Esophagus muscularis mucosa (tissue), 4 donors: Measurements from ENCODE around the gene VWA5B1. TPM values are rescaled to one million over a fixed set of nuclear protein-coding genes. Genes with fewer than 3 reads are reported as not detected.

ENCODE experiments used
- DNase-seq: peaks from one replicate; pipeline ENCODE4 v3.0.0-alpha.2; 2017; ENCODE audit errors: extremely low spot score
- H3K27ac ChIP-seq, 4 donors: fragments of 200-600 bp; sonication (generic); replicated peaks in 1 of 4; 1 replicate in 3 of 4; 2 replicates in 1 of 4; pipeline ENCODE4 v1.5.1; 2016 to 2019; ENCODE audit warnings: mild to moderate bottlenecking in 1 of 4
- H3K27me3 ChIP-seq, 4 donors: fragments of 200-600 bp; sonication (generic); one replicate each; pipeline versions ENCODE4 v1.5.1 to v1.6.0; 2016 to 2019
- H3K36me3 ChIP-seq, 4 donors: fragments of 200-600 bp; sonication (generic); one replicate each; pipeline ENCODE4 v1.5.1; 2016 to 2019
- H3K4me1 ChIP-seq, 4 donors: fragments of 200-600 bp; sonication (generic); one replicate each; pipeline ENCODE4 v1.5.1; 2016 to 2019
- H3K4me3 ChIP-seq, 4 donors: fragments of 200-600 bp; sonication (generic); 1 replicate in 2 of 4; 2 replicates in 2 of 4; pipeline ENCODE4 v1.5.1; 2016 to 2019; ENCODE audit warnings: mild to moderate bottlenecking in 4 of 4, moderate library complexity in 1 of 4
- H3K9me3 ChIP-seq, 4 donors: fragments of 200-600 bp; sonication (generic); 1 replicate in 3 of 4; 2 replicates in 1 of 4; pipeline ENCODE4 v1.5.1; 2016 to 2019
- EP300 ChIP-seq: sonication (generic); formaldehyde crosslinking; IDR thresholded peaks from one replicate; pipeline ENCODE4 v1.6.1; 2017; ENCODE audit warnings: antibody characterized with exemption
- POLR2A ChIP-seq: fragments of 450-650 bp; IDR thresholded peaks from one replicate; pipeline ENCODE4 v1.6.1; 2017; ENCODE audit warnings: antibody characterized with exemption, moderate library complexity, mild to moderate bottlenecking, low read depth
- POLR2AphosphoS5 ChIP-seq, 2 donors: sonication (generic); formaldehyde crosslinking; IDR thresholded peaks; one replicate each; pipeline ENCODE4 v1.6.1; 2017; ENCODE audit warnings: antibody characterized with exemption in 2 of 2
- WGBS: methylation state at CpG from one replicate; pipeline ENCODE4 v1.1.5; 2018; 5-methylcytosine and 5-hydroxymethylcytosine counted together
- intact Hi-C: fragments of 100-400 bp; cut with DNase I; formaldehyde crosslinking; loops from one replicate; pipeline ENCODE4 v1.15.1; 2023
- total RNA-seq, 4 donors: library from RNA; depleted of rRNA; stranded (reverse); fragments of >200 nt; gene quantifications; one replicate each; pipeline versions ENCODE4 v1.1.0 to v1.2.1, GENCODE V29; 2016
- TF ChIP-seq, protein P1 (sequence below), 3 experiments: fragments of 200-600 bp in 2 of 3; fragments of 450-650 bp in 1 of 3; sonication (generic) in 2 of 3; IDR thresholded peaks; one replicate each; pipeline ENCODE4 v1.5.1; 2017 to 2019; ENCODE audit warnings: antibody characterized with exemption in 3 of 3, mild to moderate bottlenecking in 2 of 3, moderate library complexity in 1 of 3

VWA5B1 gene
- total RNA-seq, 4 donors from 2014 or later: under 0.01 TPM; not detected in 3

DNA sequence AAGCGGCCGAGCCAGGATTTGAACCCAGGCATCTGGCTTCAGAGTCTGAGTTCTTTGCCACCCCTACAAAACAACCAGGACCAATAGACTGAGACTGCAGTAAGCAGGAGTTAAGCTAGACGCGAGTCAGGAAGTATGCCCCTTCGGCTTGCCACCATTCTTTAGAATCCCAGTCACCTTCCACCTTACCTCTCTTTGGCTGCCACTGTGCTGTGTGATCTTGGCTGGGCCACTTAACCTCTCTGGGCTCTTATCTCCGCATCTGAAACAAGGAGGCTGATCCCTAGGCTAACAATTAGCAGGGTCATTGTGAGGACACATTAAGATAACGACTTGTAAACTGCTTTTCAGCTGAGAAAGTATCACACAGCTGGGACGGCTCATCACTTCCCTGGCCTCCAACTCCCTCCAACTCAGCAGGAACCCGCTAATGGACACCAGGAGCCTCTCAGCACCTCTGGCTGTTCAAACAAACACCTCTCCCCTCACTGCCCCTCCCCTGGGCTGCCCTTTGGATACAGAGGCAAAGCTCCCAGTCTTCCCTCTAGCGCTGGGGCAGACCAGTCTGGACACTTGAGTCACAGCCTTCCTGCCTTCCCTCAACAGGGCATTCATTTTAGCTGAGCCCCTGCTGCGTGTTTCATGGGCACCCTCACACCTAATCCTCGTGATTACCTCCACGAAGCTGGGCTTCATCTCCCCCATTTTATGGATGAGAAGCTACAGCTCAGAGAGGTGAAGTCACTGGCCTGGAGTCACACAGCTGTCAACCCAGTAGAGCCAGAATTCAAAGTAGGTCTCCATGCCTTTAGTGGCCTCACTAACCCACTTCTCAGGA lies 112.1 kb downstream of the VWA5B1 start:
- 37% methylated on average over 10 of the region's 13 CpGs for WGBS
- no peak for DNase-seq

DNA sequence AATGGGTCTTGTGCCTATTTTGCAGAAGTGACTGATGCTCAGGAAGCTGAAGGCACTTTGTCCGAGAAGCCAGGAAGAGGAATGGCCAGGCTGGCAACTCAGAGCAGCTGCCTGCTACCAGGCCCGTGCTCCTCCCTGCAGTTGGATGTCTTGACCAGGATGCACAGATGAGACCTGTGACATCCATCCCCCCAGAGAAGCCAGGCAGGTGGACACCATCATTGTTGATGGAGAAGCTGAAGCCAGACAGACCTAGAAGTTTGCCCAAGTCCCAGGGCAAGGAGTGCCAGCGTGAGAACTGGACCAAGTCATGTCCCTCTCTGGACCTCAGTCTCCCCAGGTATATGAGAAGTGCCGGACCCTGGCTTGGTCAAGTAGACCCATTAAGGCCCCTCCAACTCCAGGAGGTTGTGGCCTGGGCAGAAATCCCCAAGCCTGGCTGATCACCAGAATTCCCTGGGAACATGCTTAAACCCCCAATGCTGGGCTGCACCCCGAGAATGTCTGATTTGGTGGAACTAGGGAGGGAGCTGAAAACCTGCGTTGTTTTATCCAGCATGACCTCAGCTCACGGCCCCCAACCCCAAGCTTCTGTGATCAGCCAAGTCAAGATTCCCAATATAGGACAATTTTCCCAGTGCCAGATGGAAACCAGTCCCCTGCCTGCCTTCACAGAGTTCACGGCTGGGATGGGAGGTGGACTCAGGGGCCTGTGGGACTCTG lies 112.9 kb downstream of the VWA5B1 start:
- WGBS: 86% methylated on average over 6 of the region's 8 CpGs
- TF ChIP-seq, protein P1, sequence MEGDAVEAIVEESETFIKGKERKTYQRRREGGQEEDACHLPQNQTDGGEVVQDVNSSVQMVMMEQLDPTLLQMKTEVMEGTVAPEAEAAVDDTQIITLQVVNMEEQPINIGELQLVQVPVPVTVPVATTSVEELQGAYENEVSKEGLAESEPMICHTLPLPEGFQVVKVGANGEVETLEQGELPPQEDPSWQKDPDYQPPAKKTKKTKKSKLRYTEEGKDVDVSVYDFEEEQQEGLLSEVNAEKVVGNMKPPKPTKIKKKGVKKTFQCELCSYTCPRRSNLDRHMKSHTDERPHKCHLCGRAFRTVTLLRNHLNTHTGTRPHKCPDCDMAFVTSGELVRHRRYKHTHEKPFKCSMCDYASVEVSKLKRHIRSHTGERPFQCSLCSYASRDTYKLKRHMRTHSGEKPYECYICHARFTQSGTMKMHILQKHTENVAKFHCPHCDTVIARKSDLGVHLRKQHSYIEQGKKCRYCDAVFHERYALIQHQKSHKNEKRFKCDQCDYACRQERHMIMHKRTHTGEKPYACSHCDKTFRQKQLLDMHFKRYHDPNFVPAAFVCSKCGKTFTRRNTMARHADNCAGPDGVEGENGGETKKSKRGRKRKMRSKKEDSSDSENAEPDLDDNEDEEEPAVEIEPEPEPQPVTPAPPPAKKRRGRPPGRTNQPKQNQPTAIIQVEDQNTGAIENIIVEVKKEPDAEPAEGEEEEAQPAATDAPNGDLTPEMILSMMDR (IDR thresholded peaks at IDR 0.05): no peak
- TF ChIP-seq EP300 (no peak), POLR2A (no peak), POLR2AphosphoS5 (IDR thresholded peaks at IDR 0.05) (no peak)
- no peak for DNase-seq

More for the DNA sequence above, 112.1 kb downstream of the VWA5B1 start:
- peaks cover 0 to 82% (median 9%) of the 10 kb centered on the region in 4 donors for H3K27me3 ChIP-seq
- intact Hi-C loops: no loop called here
- H3K9me3 ChIP-seq: no peaks in the 10 kb centered on the region
- no peak overlapping the region for H3K4me3 ChIP-seq
- H3K36me3 ChIP-seq: no peaks in the 10 kb centered on the region
- H3K4me1 ChIP-seq: no peaks in the 10 kb centered on the region
- TF ChIP-seq POLR2A (no peak), EP300 (no peak), POLR2AphosphoS5 (IDR thresholded peaks at IDR 0.05) (no peak)
- TF ChIP-seq, protein P1 (IDR thresholded peaks at IDR 0.05): no peak
- H3K27ac ChIP-seq: no peak overlapping the region

DNA sequence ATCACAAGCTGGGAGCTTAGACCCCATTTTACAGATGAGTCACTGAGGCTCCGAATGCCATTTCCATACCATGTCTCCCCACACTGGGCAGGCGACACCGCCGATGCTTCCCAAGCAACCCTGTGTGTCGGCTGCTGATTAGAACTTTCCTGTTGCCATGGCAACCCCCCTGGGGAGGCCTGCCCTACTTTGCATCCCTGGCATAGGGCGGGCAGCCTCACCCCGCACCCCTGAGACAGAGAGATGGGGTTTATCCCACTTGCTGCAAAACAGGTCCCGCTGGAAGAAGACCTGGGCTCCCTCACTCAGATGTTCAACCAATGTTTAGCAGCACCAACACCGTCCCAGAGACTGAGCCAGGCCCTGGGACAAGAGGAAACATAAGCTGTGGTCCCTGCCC lies 113.8 kb downstream of the VWA5B1 start:
- DNase-seq: no peak
- intact Hi-C loops: no loop called here
- no peaks in the 10 kb centered on the region for H3K4me1 ChIP-seq
- H3K9me3 ChIP-seq: no peaks in the 10 kb centered on the region
- WGBS: 69% methylated on average over 8 of the region's 9 CpGs
- peaks cover 0 to 72% (median 9%) of the 10 kb centered on the region in 4 donors for H3K27me3 ChIP-seq
- no peak overlapping the region for H3K27ac ChIP-seq
- no peaks in the 10 kb centered on the region for H3K36me3 ChIP-seq
- TF ChIP-seq POLR2A (no peak), POLR2AphosphoS5 (IDR thresholded peaks at IDR 0.05) (no peak), EP300 (no peak)
- TF ChIP-seq, protein P1 (IDR thresholded peaks at IDR 0.05): no peak
- H3K4me3 ChIP-seq: no peak overlapping the region

More for the DNA sequence above, 112.9 kb downstream of the VWA5B1 start:
- Histone ChIP-seq H3K9me3 (no peaks in the 10 kb centered on the region), H3K4me3 (no peak overlapping the region), H3K27ac (no peak overlapping the region), H3K36me3 (no peaks in the 10 kb centered on the region), H3K4me1 (no peaks in the 10 kb centered on the region), H3K27me3 (peaks cover 0 to 81% (median 9%) of the 10 kb centered on the region in 4 donors)
- intact Hi-C loops: no loop called here

Other genes starting within 250 kb of the VWA5B1 start
- 10 to 100 TPM; 17.7 to 46.2 (median 28.4) TPM for gene PLA2G5, start 220.7 kb upstream of the VWA5B1 start, total RNA-seq
- not detected for gene PLA2G2D, start 171.3 kb upstream of the VWA5B1 start, total RNA-seq
- not detected for gene PLA2G2F, start 151.6 kb upstream of the VWA5B1 start, total RNA-seq
- gene UBXN10, start 104.8 kb upstream of the VWA5B1 start, total RNA-seq: 10 to 100 TPM; 12.2 to 27.9 (median 14.4) TPM
- under 1 TPM in 3 of 4 donors, not detected in 1; 0.33 to 0.42 (median 0.40) TPM for gene PLA2G2C, start 104.4 kb upstream of the VWA5B1 start, total RNA-seq
- gene CAMK2N1, start 195.3 kb downstream of the VWA5B1 start, total RNA-seq: 10 to 100 TPM; 22.2 to 31.1 (median 25.6) TPM
- 10 to 100 TPM; 24.5 to 71.3 (median 42.7) TPM for gene MUL1, start 217.3 kb downstream of the VWA5B1 start, total RNA-seq